NCI-H1092 (cell line): ENCODE measurements around the gene NOS3.
"Not testable (repeated sequence)": the region's sequence is repeated elsewhere in the genome, so short reads cannot be mapped to it uniquely, and the experiment has no call there.

ENCODE experiments used
- DNase-seq: peaks from one replicate; lab custom pipeline; 2025; lab: John Stamatoyannopoulos, UW

NOS3 gene

DNA sequence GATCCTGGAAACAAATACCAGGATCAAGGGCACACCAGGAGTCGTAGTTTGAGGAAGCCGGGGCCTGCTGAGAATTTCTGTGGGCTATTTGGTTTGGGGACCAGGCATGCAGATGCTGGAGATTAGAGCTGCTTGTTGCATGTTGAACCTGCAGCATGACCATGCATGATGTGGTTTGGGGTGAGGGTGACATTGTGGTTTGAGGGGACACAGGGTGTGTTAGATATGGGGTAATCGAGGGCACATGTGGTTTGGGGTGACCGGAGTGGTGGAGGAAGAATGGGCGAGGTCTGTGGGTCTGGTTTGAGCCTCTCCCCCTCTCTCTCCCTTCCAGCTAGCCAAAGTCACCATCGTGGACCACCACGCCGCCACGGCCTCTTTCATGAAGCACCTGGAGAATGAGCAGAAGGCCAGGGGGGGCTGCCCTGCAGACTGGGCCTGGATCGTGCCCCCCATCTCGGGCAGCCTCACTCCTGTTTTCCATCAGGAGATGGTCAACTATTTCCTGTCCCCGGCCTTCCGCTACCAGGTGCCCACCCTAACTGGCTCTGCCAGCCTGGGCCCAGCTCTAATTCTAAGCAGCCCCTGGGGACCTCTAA lies 10.2 kb downstream of the NOS3 start:
- DNase-seq, result no peak

DNA sequence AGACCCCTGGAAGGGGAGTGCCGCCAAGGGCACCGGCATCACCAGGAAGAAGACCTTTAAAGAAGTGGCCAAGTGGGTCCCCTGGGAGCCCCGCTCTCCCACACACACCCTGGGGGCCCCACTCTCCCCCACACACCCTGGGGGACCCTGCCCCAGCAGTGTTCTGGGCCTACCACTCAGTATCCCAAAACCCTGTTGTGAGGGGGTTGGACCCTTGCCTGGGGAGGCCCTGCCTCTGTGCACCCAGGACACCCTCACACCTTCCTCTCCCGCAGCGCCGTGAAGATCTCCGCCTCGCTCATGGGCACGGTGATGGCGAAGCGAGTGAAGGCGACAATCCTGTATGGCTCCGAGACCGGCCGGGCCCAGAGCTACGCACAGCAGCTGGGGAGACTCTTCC lies 10.7 kb downstream of the NOS3 start:
- DNase-seq, result no peak

GRCh38 chr7:151003572-151003971 lies 12.8 kb downstream of the NOS3 start:
- DNase-seq, result no peak

DNA sequence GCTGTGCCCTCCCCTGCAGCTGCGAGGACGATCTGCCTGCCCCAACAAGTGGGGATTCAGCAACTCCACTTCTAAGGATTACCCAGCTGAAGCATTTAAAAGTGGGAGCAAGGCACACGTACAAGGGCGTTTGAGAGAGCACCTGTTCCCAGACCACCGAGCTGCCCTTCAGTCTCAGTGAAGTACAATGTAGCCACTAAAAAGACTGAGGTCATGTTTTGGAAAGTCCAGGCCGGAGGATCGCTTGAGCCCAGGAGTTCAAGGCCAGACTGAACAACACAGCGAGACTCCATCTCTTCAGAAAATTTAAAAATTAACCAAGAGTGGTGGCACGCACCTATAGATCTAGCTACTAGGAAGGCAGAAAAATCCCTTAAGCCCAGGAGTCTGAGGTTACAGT lies 14.7 kb downstream of the NOS3 start:
- DNase-seq, result no peak

- no peak for DNase-seq
Measured at GRCh38 chr7:151006590-151007300, 15.9 kb downstream of the NOS3 start.

DNA sequence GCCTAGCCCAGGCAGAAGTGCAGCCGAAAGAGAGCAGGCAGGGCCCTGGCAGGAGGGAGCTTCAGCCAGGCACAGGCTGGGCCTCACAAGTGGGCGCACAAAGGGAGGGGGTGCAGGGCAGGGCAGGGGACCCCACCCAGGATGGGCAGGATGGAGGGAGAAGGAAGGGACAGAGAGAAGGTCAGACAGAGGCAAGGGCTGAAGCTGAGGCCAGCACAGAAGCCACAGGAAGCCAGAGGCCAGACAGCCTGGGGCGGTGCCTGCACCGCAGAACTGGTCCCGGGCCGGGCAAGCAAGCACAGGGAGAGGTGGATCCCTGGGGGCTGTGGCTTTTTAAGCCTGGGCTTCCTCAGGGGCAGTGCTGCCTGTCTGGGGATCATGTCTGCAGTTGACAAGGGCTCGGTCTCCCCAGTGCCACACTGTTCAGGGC lies 16.7 kb downstream of the NOS3 start:
- DNase-seq, result no peak

DNA sequence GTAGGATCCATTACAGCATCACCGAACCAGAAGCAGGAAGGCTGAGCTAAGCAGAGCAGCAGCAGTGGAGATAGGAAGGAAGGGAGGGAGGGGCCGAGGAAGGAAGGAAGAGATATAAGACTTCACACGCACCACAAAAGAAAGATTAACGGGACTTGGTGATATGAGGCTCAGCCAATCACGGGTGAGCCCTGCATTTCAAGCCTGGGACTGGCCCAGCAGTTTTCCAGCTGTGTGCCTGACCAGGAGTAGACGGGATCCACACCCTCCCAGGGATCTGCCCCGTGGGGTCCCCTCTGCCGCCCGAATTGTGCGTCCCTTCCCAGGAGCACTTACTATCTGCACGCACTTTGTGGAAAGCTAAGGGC lies 17.3 kb downstream of the NOS3 start:
- DNase-seq, result no peak

GRCh38 chr7:151008511-151009323 lies 17.9 kb downstream of the NOS3 start:
- DNase-seq, result no peak

DNA sequence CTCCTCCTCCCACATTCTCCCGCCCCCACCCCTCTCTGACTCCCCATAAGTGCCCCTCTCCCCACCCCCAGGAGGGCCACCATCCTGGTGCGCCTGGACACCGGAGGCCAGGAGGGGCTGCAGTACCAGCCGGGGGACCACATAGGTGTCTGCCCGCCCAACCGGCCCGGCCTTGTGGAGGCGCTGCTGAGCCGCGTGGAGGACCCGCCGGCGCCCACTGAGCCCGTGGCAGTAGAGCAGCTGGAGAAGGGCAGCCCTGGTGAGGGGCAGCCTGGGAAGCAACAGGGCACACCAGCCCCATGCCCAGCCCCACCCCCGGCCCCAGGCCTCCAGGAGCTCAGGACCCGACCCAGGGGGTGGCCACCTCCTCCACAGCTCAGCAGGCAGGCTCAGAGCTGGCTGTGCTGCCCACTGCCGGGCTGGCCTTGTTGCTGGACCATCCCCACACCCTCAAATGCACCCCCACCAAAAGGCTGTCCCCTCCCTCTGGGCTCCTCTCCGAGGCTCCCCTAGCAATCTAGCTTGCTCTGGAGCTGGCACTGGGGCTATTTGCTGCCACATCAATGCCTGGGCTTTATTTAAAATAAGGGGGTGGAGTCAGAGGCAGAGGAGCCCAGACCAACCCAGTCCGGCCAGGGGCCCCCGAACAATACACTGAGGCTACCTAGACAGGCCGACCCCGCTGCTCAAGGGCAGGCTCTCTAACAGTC lies 18.7 kb downstream of the NOS3 start:
- DNase-seq, result no peak

DNA sequence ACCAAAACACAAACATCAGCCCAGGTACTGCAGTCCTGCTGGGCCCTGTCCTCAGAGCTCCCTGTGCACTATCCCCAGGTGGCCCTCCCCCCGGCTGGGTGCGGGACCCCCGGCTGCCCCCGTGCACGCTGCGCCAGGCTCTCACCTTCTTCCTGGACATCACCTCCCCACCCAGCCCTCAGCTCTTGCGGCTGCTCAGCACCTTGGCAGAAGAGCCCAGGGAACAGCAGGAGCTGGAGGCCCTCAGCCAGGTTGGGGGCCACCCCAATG lies 19.2 kb downstream of the NOS3 start:
- DNase-seq, result no peak

GRCh38 chr7:151010307-151011096 lies 19.7 kb downstream of the NOS3 start:
- no peak for DNase-seq

GRCh38 chr7:151011097-151011409 lies 20.2 kb downstream of the NOS3 start:
- DNase-seq, result no peak

DNA sequence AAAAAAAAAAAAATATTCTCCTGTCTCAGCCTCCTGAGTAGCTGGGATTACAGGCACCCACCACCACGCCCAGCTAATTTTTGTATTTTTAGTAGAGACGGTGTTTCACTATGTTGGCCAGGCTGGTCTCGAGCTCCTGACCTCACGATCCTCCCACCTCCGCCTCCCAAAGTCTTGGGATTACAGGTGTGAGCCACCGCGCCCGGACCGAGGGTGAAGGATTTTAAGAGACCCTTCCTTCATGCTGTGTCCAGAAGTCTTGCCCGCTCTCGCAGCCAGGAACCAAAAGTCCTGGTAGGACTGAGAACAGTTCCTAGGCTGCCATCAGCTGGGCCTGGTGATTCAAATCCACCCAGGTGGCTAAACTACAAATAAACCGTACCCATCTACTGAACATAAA lies 20.8 kb downstream of the NOS3 start:
- not testable (repeated sequence) for DNase-seq

DNA sequence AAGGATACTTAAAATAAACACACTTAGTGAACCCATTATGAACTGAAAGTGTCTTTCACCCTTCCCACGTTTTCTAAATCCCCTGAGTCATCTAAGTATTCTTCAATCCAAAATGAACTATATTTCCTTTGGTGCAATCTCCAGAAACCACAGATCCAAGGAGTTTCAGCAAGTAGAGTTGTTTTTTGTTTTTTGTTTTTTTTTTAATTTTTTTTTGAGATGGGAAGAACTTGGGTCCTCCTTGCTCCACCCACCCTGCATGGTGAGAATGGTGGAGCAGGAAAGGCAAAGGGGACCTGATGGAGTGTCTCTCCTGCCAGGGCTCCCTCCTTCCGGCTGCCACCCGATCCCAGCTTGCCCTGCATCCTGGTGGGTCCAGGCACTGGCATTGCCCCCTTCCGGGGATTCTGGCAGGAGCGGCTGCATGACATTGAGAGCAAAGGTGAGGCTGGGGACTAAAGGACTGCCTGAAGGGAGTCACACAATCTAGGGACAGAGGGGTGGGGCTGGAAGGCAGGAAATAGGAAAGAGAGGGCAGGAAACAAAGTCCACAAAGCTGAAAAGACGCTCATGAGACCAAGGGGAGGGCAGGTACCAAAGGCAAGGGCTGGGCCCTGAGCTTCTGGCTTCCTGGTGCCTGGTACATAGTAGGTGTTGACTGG lies 21.3 kb downstream of the NOS3 start:
- DNase-seq, result no peak

GRCh38 chr7:151012911-151013347 lies 22.1 kb downstream of the NOS3 start:
- no peak for DNase-seq

GRCh38 chr7:151013356-151013732 lies 22.5 kb downstream of the NOS3 start:
- DNase-seq, result no peak

- peak; percentile 60 for DNase-seq
Measured at GRCh38 chr7:151013733-151014497, 23.1 kb downstream of the NOS3 start.

- DNase-seq, result no peak
Measured at GRCh38 chr7:151014950-151015349, 24.1 kb downstream of the NOS3 start.

GRCh38 chr7:151015967-151016366 lies 25.1 kb downstream of the NOS3 start:
- no peak for DNase-seq

GRCh38 chr7:151016505-151016904 lies 25.7 kb downstream of the NOS3 start:
- DNase-seq, result no peak

GRCh38 chr7:151016942-151017341 lies 26.1 kb downstream of the NOS3 start:
- DNase-seq, result no peak
